SU-DHL-6 (cell line): ENCODE results near the gene COL13A1.

Source experiments
- H2AFZ ChIP-seq: fragments of 200-600 bp; sonication (generic); 2 replicates; pipeline ENCODE4 v1.6.1; 2014; ENCODE audit warnings: low read depth, mild to moderate bottlenecking, moderate library complexity, mixed read lengths, antibody characterized with exemption, low read length; ENCODE audit not compliant: severe bottlenecking
- H3F3A ChIP-seq: fragments of 200-600 bp; shearing (Covaris generic); 2 replicates; pipeline ENCODE4 v1.6.0; 2016; ENCODE audit warnings: antibody characterized with exemption, mild to moderate bottlenecking; ENCODE audit not compliant: insufficient read depth
- H3K27ac ChIP-seq: fragments of 200-600 bp; sonication (generic); 2 replicates; pipeline ENCODE4 v1.5.1; 2016; ENCODE audit warnings: low read depth, mild to moderate bottlenecking, low read length, moderate library complexity, mixed read lengths
- H3K27me3 ChIP-seq: fragments of 200-600 bp; sonication (generic), shearing (Covaris generic); 2 replicates; pipeline ENCODE4 v1.6.0; 2014; ENCODE audit warnings: mild to moderate bottlenecking, low read length
- H3K36me3 ChIP-seq: fragments of 200-600 bp; sonication (generic); 2 replicates; pipeline ENCODE4 v1.6.1; 2014; ENCODE audit warnings: mild to moderate bottlenecking, low read length, mixed read lengths
- H3K4me2 ChIP-seq: fragments of 300-600, 200-600 bp; shearing (Covaris generic), sonication (generic); 2 replicates; pipeline ENCODE4 v1.6.0; 2014; ENCODE audit warnings: low read length, low read depth, mild to moderate bottlenecking; ENCODE audit not compliant: poor library complexity, severe bottlenecking
- H3K4me3 ChIP-seq: fragments of 200-600 bp; sonication (generic); 2 replicates; pipeline ENCODE4 v1.5.1; 2014; ENCODE audit warnings: antibody characterized with exemption, low read length, mild to moderate bottlenecking, mixed read lengths; ENCODE audit not compliant: insufficient read depth, poor library complexity, severe bottlenecking
- H3K79me2 ChIP-seq: fragments of 200-600 bp; sonication (generic); 2 replicates; pipeline ENCODE4 v1.6.1; 2014; ENCODE audit warnings: mild to moderate bottlenecking, low read length, moderate library complexity; ENCODE audit not compliant: insufficient read depth
- H3K9ac ChIP-seq: fragments of 200-600 bp; sonication (generic); 2 replicates; pipeline ENCODE4 v1.7.0; 2014; ENCODE audit warnings: mild to moderate bottlenecking, low read length
- H3K9me2 ChIP-seq: fragments of 200-600 bp; sonication (generic); replicated peaks from 2 replicates; pipeline ENCODE4 v1.6.1; 2014; ENCODE audit warnings: low read length; ENCODE audit not compliant: insufficient read depth
- H3K9me3 ChIP-seq: fragments of 200-600 bp; sonication (generic); 2 replicates; pipeline ENCODE4 v1.6.1; 2014; ENCODE audit warnings: low read length, mixed read lengths; ENCODE audit not compliant: insufficient read depth
- H4K20me1 ChIP-seq: fragments of 200-600 bp; sonication (generic); 2 replicates; pipeline ENCODE4 v1.6.1; 2014; ENCODE audit warnings: low read depth, mild to moderate bottlenecking, antibody characterized with exemption, low read length, moderate library complexity, mixed read lengths
- EZH2phosphoT487 ChIP-seq: fragments of 200-600 bp; sonication (generic), shearing (Covaris generic); conservative IDR thresholded peaks from 2 replicates; pipeline ENCODE4 v1.6.1; 2018; ENCODE audit warnings: mild to moderate bottlenecking, antibody characterized with exemption, low read length, moderate library complexity, mixed read lengths
- TF ChIP-seq, protein P1 (sequence below): fragments of 200-600 bp; sonication (generic); IDR thresholded peaks from one replicate; pipeline ENCODE4 v1.5.1; 2017; ENCODE audit warnings: antibody characterized with exemption, mild to moderate bottlenecking, low read length, moderate library complexity; ENCODE audit not compliant: insufficient read depth, poor library complexity, severe bottlenecking

COL13A1 gene

DNA sequence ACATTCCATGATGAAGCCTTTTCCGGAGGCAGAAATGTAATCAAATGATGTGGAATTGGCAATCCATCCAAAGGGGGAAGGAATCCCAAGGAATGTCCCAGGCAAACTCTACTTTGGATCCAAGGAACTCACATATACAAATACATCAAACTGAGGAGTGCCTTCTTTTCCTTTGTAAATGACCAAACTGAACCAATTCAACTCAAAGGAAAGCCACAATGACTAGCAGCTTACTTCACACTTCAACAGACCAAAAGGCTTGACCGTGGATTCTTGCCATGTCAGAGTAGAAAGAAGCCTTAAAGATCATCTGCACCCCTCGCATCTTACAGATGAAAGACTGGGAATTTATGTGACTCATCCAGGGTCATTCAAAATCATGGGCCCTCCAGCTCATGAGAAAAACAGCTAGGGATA lies 171.3 kb downstream of the COL13A1 start:
- H4K20me1 ChIP-seq, result no peaks in the 10 kb centered on the region
- H3F3A ChIP-seq, result no peaks in the 10 kb centered on the region
- no peak overlapping the region for H3K4me3 ChIP-seq
- no peak overlapping the region for H3K4me2 ChIP-seq
- H3K9me2 ChIP-seq, result no peaks in the 10 kb centered on the region
- no peak overlapping the region for H2AFZ ChIP-seq
- no peaks in the 10 kb centered on the region for H3K27me3 ChIP-seq
- no peaks in the 10 kb centered on the region for H3K36me3 ChIP-seq
- H3K27ac ChIP-seq, result no peak overlapping the region
- no peak overlapping the region for H3K9ac ChIP-seq
- H3K9me3 ChIP-seq, result no peaks in the 10 kb centered on the region
- H3K79me2 ChIP-seq, result no peaks in the 10 kb centered on the region
- TF ChIP-seq, protein P1, sequence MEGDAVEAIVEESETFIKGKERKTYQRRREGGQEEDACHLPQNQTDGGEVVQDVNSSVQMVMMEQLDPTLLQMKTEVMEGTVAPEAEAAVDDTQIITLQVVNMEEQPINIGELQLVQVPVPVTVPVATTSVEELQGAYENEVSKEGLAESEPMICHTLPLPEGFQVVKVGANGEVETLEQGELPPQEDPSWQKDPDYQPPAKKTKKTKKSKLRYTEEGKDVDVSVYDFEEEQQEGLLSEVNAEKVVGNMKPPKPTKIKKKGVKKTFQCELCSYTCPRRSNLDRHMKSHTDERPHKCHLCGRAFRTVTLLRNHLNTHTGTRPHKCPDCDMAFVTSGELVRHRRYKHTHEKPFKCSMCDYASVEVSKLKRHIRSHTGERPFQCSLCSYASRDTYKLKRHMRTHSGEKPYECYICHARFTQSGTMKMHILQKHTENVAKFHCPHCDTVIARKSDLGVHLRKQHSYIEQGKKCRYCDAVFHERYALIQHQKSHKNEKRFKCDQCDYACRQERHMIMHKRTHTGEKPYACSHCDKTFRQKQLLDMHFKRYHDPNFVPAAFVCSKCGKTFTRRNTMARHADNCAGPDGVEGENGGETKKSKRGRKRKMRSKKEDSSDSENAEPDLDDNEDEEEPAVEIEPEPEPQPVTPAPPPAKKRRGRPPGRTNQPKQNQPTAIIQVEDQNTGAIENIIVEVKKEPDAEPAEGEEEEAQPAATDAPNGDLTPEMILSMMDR, result no peak
- TF ChIP-seq EZH2phosphoT487, result no peak

DNA sequence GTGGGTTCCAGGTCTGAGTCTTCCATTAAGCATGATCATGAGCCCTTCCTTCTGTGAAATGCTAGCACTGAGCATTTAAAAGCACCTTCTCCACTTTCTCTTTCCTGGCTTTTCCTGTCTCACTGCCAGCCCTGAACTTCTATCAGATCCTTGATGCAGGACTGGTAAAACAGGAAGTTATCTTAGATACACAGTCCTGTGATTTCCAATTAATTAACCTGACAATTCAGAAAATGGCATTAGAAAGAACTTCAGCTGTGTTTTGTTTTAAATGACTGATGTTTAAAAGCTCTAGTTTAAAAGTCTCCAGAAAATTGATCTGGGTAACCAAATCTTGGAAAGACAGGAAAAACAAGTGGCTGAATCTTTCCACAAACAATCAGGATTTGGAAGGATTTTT lies 172.0 kb downstream of the COL13A1 start:
- Histone ChIP-seq H3K9me2 (no peaks in the 10 kb centered on the region), H3K4me3 (no peak overlapping the region), H3K27me3 (no peaks in the 10 kb centered on the region), H3K9me3 (no peaks in the 10 kb centered on the region), H3F3A (no peaks in the 10 kb centered on the region), H3K36me3 (no peaks in the 10 kb centered on the region), H3K9ac (no peak overlapping the region), H2AFZ (no peak overlapping the region), H3K27ac (no peak overlapping the region), H3K4me2 (no peak overlapping the region), H3K79me2 (no peaks in the 10 kb centered on the region), H4K20me1 (no peaks in the 10 kb centered on the region)
- TF ChIP-seq, protein P1, result no peak
- TF ChIP-seq EZH2phosphoT487, result no peak

DNA sequence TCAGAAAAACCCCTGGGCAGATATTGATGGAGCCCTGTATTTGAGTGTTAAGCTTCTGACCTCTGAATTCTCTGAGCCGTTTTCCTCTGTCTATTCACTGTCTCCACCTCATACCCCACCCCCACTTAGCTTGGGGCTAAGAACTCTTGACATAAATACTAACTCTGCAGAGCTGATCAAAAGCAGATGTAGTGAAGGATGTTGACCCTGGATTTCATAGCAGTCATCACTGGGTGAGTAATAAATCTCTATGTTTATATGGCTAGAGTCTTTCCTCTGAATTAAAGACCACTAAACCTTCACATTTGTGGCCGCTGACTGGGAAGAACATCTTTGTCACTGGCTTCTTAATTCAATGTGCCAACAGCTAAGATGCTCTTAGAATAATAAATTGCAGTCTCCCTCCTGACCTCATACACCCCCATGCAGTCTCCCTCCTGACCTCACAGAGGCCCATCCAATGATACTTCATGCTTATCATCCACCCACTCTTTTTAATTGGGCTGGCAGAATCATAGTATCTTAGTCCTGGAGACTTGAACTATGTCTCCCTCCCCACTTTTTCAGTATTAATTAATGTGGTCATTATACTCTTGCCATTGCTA lies 172.9 kb downstream of the COL13A1 start:
- no peaks in the 10 kb centered on the region for H3K27me3 ChIP-seq
- H3K9me2 ChIP-seq, result no peaks in the 10 kb centered on the region
- H3K9me3 ChIP-seq, result no peaks in the 10 kb centered on the region
- H3F3A ChIP-seq, result no peaks in the 10 kb centered on the region
- TF ChIP-seq, protein P1, result no peak
- TF ChIP-seq EZH2phosphoT487, result no peak
- no peaks in the 10 kb centered on the region for H3K36me3 ChIP-seq
- H3K4me2 ChIP-seq, result no peak overlapping the region
- no peaks in the 10 kb centered on the region for H4K20me1 ChIP-seq
- no peaks in the 10 kb centered on the region for H3K79me2 ChIP-seq
- no peak overlapping the region for H3K9ac ChIP-seq
- no peak overlapping the region for H2AFZ ChIP-seq
- H3K27ac ChIP-seq, result no peak overlapping the region
- H3K4me3 ChIP-seq, result no peak overlapping the region
